ENCODE results near the gene MN1. TPM values are rescaled to one million over a fixed set of nuclear protein-coding genes. Genes with fewer than 3 reads are reported as not detected.
A peak's percentile ranks its signal among the peaks of the same experiment; 100 is the strongest.

MN1 gene
- total and polyA plus RNA-seq, 12 donors, result 0.64 to 2.7 (median 1.1) TPM

- H3K9me3 ChIP-seq (replicated peaks in 1 of 3), result no peaks in the 10 kb centered on the region
- H3K4me3 ChIP-seq, result no peak overlapping the region
- H3K36me3 ChIP-seq (replicated peaks in 1 of 2), result no peaks in the 10 kb centered on the region
- H3K27ac ChIP-seq, result peak overlapping the region in 1 of 5 donors; percentile 12
- no peaks in the 10 kb centered on the region for H3K27me3 ChIP-seq
- intact Hi-C loops (cut with DNase I), result no loop called here
- DNase-seq, result no peak
- TF ChIP-seq CTCF (IDR thresholded peaks at IDR 0.05) (no peak), POLR2A (IDR thresholded peaks at IDR 0.05) (no peak)
- no peaks in the 10 kb centered on the region for H3K4me1 ChIP-seq (replicated peaks in 1 of 2)
- 75 to 79% (median 75%) methylated on average over 12 to 13 of the region's 13 CpGs for WGBS, 4 donors
These were observed 18.0 kb downstream of the MN1 start for GRCh38 chr22:27783436-27784119.

- Histone ChIP-seq H3K4me1 (replicated peaks in 1 of 2) (no peaks in the 10 kb centered on the region), H3K4me3 (no peak overlapping the region), H3K9me3 (replicated peaks in 1 of 3) (no peaks in the 10 kb centered on the region), H3K27me3 (no peaks in the 10 kb centered on the region), H3K27ac (no peak overlapping the region), H3K36me3 (replicated peaks in 1 of 2) (no peaks in the 10 kb centered on the region)
- DNase-seq, result no peak
- intact Hi-C loops (cut with DNase I), result no loop called here
- TF ChIP-seq CTCF (IDR thresholded peaks at IDR 0.05) (no peak), POLR2A (IDR thresholded peaks at IDR 0.05) (no peak)
- 80 to 85% (median 83%) methylated on average over 8 to 13 of the region's 13 CpGs for WGBS, 4 donors
These were observed 19.5 kb downstream of the MN1 start for GRCh38 chr22:27782088-27782487.

GRCh38 chr22:27780161-27780575 is 21.4 kb downstream of the MN1 start:
- 47 to 83% (median 61%) methylated on average over 9 of the region's 9 CpGs for WGBS, 4 donors
- H3K4me1 ChIP-seq (replicated peaks in 1 of 2), result peaks cover 0 to 8% of the 10 kb centered on the region in 2 donors
- intact Hi-C loops (cut with DNase I), result no loop called here

GRCh38 chr22:27779643-27780042 is 21.9 kb downstream of the MN1 start:
- H3K27me3 ChIP-seq, result no peaks in the 10 kb centered on the region
- no peaks in the 10 kb centered on the region for H3K36me3 ChIP-seq (replicated peaks in 1 of 2)
- no peak for TF ChIP-seq CTCF (IDR thresholded peaks at IDR 0.05)
- TF ChIP-seq POLR2A (IDR thresholded peaks at IDR 0.05), result no peak
- WGBS, 4 donors, result 48 to 57% (median 52%) methylated on average over 3 of the region's 3 CpGs
- intact Hi-C loops (cut with DNase I), result no loop called here
- peaks cover 0 to 8% of the 10 kb centered on the region in 2 donors for H3K4me1 ChIP-seq (replicated peaks in 1 of 2)
- no peak overlapping the region for H3K4me3 ChIP-seq
- peak overlapping the region in 1 of 5 donors; percentile 50 for H3K27ac ChIP-seq
- DNase-seq, result no peak
- no peaks in the 10 kb centered on the region for H3K9me3 ChIP-seq (replicated peaks in 1 of 3)

More at GRCh38 chr22:27780161-27780575, 21.4 kb downstream of the MN1 start:
- TF ChIP-seq CTCF (IDR thresholded peaks at IDR 0.05) (no peak), POLR2A (IDR thresholded peaks at IDR 0.05) (no peak)
- H3K4me3 ChIP-seq, result no peak overlapping the region
- peak in 3 of 7 donors; percentile 16 to 56 (median 41) for DNase-seq
- H3K27me3 ChIP-seq, result no peaks in the 10 kb centered on the region
- H3K36me3 ChIP-seq (replicated peaks in 1 of 2), result no peaks in the 10 kb centered on the region
- H3K9me3 ChIP-seq (replicated peaks in 1 of 3), result no peaks in the 10 kb centered on the region
- peak overlapping the region in 1 of 5 donors; percentile 50 for H3K27ac ChIP-seq

Data from adrenal gland (tissue), 12 donors.